HepG2 (cell line): ENCODE measurements around the gene PPP2R2C. TPM values are rescaled to one million over a fixed set of nuclear protein-coding genes. Genes with fewer than 3 reads are reported as not detected.

ENCODE experiments used
- ATAC-seq: fragments of 200-7000 bp; cut with Tn5 transposase; 3 replicates; pipeline ENCODE4 v1.9.1; 2020; ENCODE audit warnings: mild to moderate bottlenecking, moderate library complexity
- BruUV-seq: library from RNA; stranded (reverse); fragments of 400-500 nt; replicated peaks from 2 replicates; lab custom pipeline; 2021; lab: Mats Ljungman, UMichigan
- CTCF ChIA-PET: fragments of 300-600 bp; formaldehyde crosslinking; extraction: SDS; loops from one replicate; lab custom pipeline; 2021; ENCODE audit warnings: low total read pairs, inconsistent platforms, low intra/inter-chr PET ratio; lab: Yijun Ruan, JAX
- POLR2A ChIA-PET: fragments of 350-600 bp; sonication (Branson Sonifier 250); formaldehyde crosslinking; loops from one replicate; lab custom pipeline; 2020; ENCODE audit warnings: antibody characterized with exemption, inconsistent platforms; lab: Yijun Ruan, JAX
- DNase-seq: peaks from one replicate; pipeline ENCODE4 v3.0.0-alpha.2; 2015; ENCODE audit warnings: low spot score
- FAIRE-seq: peaks from 3 replicates; lab custom pipeline; 2011; peaks lifted over from hg19 to GRCh38; lab: Jason Lieb, UNC
- H2AFZ ChIP-seq: one replicate; pipeline ENCODE4 v1.6.1; 2011; ENCODE audit warnings: low read length, inconsistent platforms
- H3K27ac ChIP-seq: fragments of 300-600 bp; 3 replicates; pipeline ENCODE4 v1.8.0; 2011; ENCODE audit warnings: mixed run types, mild to moderate bottlenecking, mixed read lengths, low read length, inconsistent platforms; ENCODE audit not compliant: insufficient read depth; ENCODE audit errors: extremely low read length
- H3K27me3 ChIP-seq, 2 experiments: fragments of 200-600 bp in 1 of 2; 2 replicates in 1 of 2; 3 replicates in 1 of 2; pipeline versions ENCODE4 v1.6.0 to v1.8.0; 2011; ENCODE audit warnings: low read length in 2 of 2, mild to moderate bottlenecking in 2 of 2, moderate library complexity in 2 of 2, inconsistent platforms in 1 of 2; ENCODE audit not compliant: insufficient read depth in 2 of 2, control insufficient read depth in 1 of 2
- H3K36me3 ChIP-seq, 2 experiments: fragments of 200-600 bp in 1 of 2; replicated peaks in 1 of 2; 2 replicates in 1 of 2; 3 replicates in 1 of 2; pipeline versions ENCODE4 v1.5.1 to v1.8.0; 2011; ENCODE audit warnings: low read length in 2 of 2, inconsistent platforms in 1 of 2; ENCODE audit not compliant: insufficient read depth in 2 of 2, control insufficient read depth in 1 of 2
- H3K4me1 ChIP-seq: 2 replicates; pipeline ENCODE4 v1.5.1; 2012; ENCODE audit warnings: low read length, inconsistent platforms; ENCODE audit not compliant: insufficient read depth
- H3K4me2 ChIP-seq: 2 replicates; pipeline ENCODE4 v1.6.0; 2011; ENCODE audit warnings: low read depth, low read length, inconsistent platforms
- H3K4me3 ChIP-seq, 3 experiments: fragments of 200-600 bp in 1 of 3; sonication (generic), shearing (Covaris generic) in 1 of 3; replicated peaks in 1 of 3; 2 replicates each; pipeline ENCODE4 v1.5.1; 2011 to 2016; ENCODE audit warnings: low read length in 3 of 3, inconsistent platforms in 2 of 3, low read depth in 2 of 3, mild to moderate bottlenecking in 2 of 3, control low read depth in 1 of 3, mixed read lengths in 1 of 3; ENCODE audit not compliant: insufficient read depth in 1 of 3
- H3K79me2 ChIP-seq: one replicate; pipeline ENCODE4 v1.6.1; 2011; ENCODE audit warnings: low read length, inconsistent platforms; ENCODE audit not compliant: insufficient read depth
- H3K9ac ChIP-seq: 2 replicates; pipeline ENCODE4 v1.6.0; 2011; ENCODE audit warnings: mild to moderate bottlenecking, low read depth, low read length, inconsistent platforms; ENCODE audit not compliant: insufficient read depth
- H3K9me3 ChIP-seq: 2 replicates; pipeline ENCODE4 v1.5.1; 2012; ENCODE audit warnings: mild to moderate bottlenecking, low read length
- H4K20me1 ChIP-seq: 2 replicates; pipeline ENCODE4 v1.6.0; 2011; ENCODE audit warnings: inconsistent platforms, mild to moderate bottlenecking, low read length, moderate library complexity; ENCODE audit not compliant: insufficient read depth
- EP300 ChIP-seq, 3 experiments: sonication (generic) in 1 of 3; formaldehyde crosslinking in 1 of 3; IDR thresholded peaks; 2 replicates each; pipeline versions ENCODE4 v1.5.1 to v1.6.1; 2011 to 2020; ENCODE audit warnings: low read depth in 2 of 3, low read length in 2 of 3, borderline replicate concordance in 1 of 3, improper control_type of control experiment in 1 of 3, mild to moderate bottlenecking in 1 of 3, missing genetic modification reagents in 1 of 3, moderate library complexity in 1 of 3
- IRF2 ChIP-seq: IDR thresholded peaks from 2 replicates; pipeline ENCODE4 v1.6.1; 2018; ENCODE audit warnings: missing genetic modification reagents, missing compliant biosample characterization
- MED8 ChIP-seq: sonication (generic); formaldehyde crosslinking; IDR thresholded peaks from 2 replicates; pipeline ENCODE4 v1.8.1; 2023; ENCODE audit warnings: mild to moderate bottlenecking, missing genetic modification reagents; ENCODE audit not compliant: insufficient replicate concordance
- MXD3 ChIP-seq: IDR thresholded peaks from 2 replicates; pipeline ENCODE4 v1.6.1; 2016; ENCODE audit warnings: mild to moderate bottlenecking, missing biosample characterization, missing genetic modification reagents
- PBX2 ChIP-seq: IDR thresholded peaks from 2 replicates; pipeline ENCODE4 v1.6.1; 2016; ENCODE audit warnings: control low read depth
- ZNF703 ChIP-seq: sonication (generic); formaldehyde crosslinking; IDR thresholded peaks from 2 replicates; pipeline ENCODE4 v1.5.1; 2020; ENCODE audit warnings: missing genetic modification reagents, mild to moderate bottlenecking, moderate library complexity, borderline replicate concordance
- ZSCAN12 ChIP-seq: sonication (generic); formaldehyde crosslinking; IDR thresholded peaks from 2 replicates; pipeline ENCODE4 v1.9.0; 2021; ENCODE audit warnings: mild to moderate bottlenecking, missing genetic modification reagents
- WGBS: methylation state at CpG from one replicate; pipeline ENCODE4 v1.1.6; 2017; ENCODE audit warnings: low lambda C conversion rate; 5-methylcytosine and 5-hydroxymethylcytosine counted together
- in situ Hi-C: cut with HindIII; loops from 2 replicates; pipeline ENCODE4 v1.10.0; 2017; ENCODE audit warnings: low pct_unique_long_range_greater_than_20kb; ENCODE audit not compliant: extremely low pct_ligation_motif_present
- intact Hi-C: fragments of 100-400 bp; cut with micrococcal nuclease; formaldehyde crosslinking; loops from one replicate; pipeline ENCODE4 v1.10.0; 2022; ENCODE audit not compliant: unreplicated experiment
- polyA plus RNA-seq, 8 experiments: library from polyadenylated mRNA; depleted of rRNA in 3 of 8; stranded (reverse) in 7 of 8; unstranded in 1 of 8; fragments of >200 nt; fragmentation: Illumina TruSeq in 4 of 8; extraction: Trizol in 4 of 8; gene quantifications; 2 replicates each; pipeline versions ENCODE4 v1.2.1 to v1.2.3, GENCODE V29; 2011 to 2016; ENCODE audit warnings: low read depth in 4 of 8, missing spikeins in 1 of 8, mixed read lengths in 1 of 8; ENCODE audit not compliant: insufficient read depth in 1 of 8
- total RNA-seq, 5 experiments: library from RNA; depleted of rRNA; stranded (reverse); fragments of >200 nt; fragmentation: Illumina TruSeq; extraction: Trizol; gene quantifications; 2 replicates each; pipeline ENCODE4 v1.2.3, GENCODE V29; 2016; ENCODE audit warnings: low read depth in 1 of 5

The PPP2R2C gene
- total and polyA plus RNA-seq, 2 of the 13 experiments (the other 11 are each of a cell fraction or from before 2014, with no cell fraction given) = 0.60 to 8.6 TPM

GRCh38 chr4:6491235-6491634 is 18.8 kb upstream of the PPP2R2C start (continued):
- TF ChIP-seq MXD3 (CRISPR knock-in tag) (no peak), IRF2 (no peak), MED8 (CRISPR knock-in tag) (no peak), PBX2 (CRISPR knock-in tag) (no peak)

- CTCF ChIA-PET = no interaction called here
- no peak overlapping the region for H3K27ac ChIP-seq
- H3K4me3 ChIP-seq = no peak overlapping the region
- intact Hi-C loops (no loop called here), in situ Hi-C loops (no loop called here)
- no peak overlapping the region for H3K9ac ChIP-seq
- ATAC-seq = no peak
- TF ChIP-seq ZNF703 (CRISPR knock-in tag) = no peak
- TF ChIP-seq EP300 (IDR thresholded peaks at IDR 0.05; ENCODE audit: low read depth in 2 of 2, low read length in 2 of 2) = no peak
- no peak for TF ChIP-seq EP300 (CRISPR knock-in tag; IDR thresholded peaks at IDR 0.05; ENCODE audit: borderline replicate concordance)
- no peak for TF ChIP-seq ZSCAN12 (CRISPR knock-in tag)
- TF ChIP-seq, all 625 proteins: peak for 0
- Histone ChIP-seq H3K79me2 (no peaks in the 10 kb centered on the region), H3K9me3 (no peaks in the 10 kb centered on the region), H4K20me1 (0 out of 2 replicates have a peak, but pooled peaks cover 3% of the 10 kb centered on the region), H3K4me2 (no peak overlapping the region), H3K4me1 (no peaks in the 10 kb centered on the region), H3K27me3 (peaks cover 2 to 23% of the 10 kb centered on the region in 2 experiments; a peak in 4 of 5 replicates), H3K36me3 (no peaks in the 10 kb centered on the region), H2AFZ (no peak overlapping the region)
- 10% methylated on average over 3 of the region's 4 CpGs for WGBS
- FAIRE-seq = no peak
- no TSS peak for BruUV-seq
- no peak for DNase-seq
- POLR2A ChIA-PET = no interaction called here
Measured at GRCh38 chr4:6489927-6490326, 17.5 kb upstream of the PPP2R2C start.
